OCI-LY3 (cell line): ENCODE results near the gene COL1A1.
A peak's percentile ranks its signal among the peaks of the same experiment; 100 is the strongest.

Source experiments
- EZH2phosphoT487 ChIP-seq: fragments of 200-600 bp; shearing (Covaris generic); IDR thresholded peaks from 2 replicates; pipeline ENCODE4 v1.6.1; 2018; ENCODE audit warnings: antibody characterized with exemption, mixed run types, low read depth
- TF ChIP-seq, protein P1 (sequence below): fragments of 200-600, 300-600 bp; sonication (generic); IDR thresholded peaks from 2 replicates; pipeline ENCODE4 v1.5.1; 2014; ENCODE audit warnings: antibody characterized with exemption, low read length, low read depth

DNA sequence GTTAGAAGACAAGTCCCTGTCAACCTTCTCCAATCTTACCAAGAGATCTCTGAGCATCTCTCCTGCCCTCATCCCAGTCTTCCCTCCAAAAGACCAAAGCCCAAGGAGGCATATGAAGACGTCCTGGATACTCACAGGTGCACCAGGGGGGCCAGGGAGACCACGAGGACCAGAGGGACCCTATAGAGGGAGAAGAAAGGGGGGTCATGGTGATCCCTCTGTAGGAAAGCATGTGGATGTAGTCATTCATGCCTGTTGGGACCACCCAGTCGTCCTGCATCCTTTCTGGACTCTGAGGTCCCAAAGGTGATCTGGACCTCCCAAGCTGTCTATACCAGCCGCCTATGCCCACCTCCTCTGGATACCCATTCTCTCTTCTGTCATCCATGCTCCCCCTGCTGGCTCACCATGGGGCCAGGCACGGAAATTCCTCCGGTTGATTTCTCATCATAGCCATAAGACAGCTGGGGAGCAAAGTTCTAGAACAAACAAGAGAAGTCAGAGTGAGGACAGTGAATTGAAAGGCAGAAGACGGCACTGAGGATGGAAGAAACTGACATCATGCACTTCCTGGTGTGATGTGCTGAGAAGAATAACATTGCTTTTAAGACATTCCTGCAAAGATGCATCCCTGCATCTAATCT is 3.3 kb downstream of the COL1A1 start:
- TF ChIP-seq, protein P1, sequence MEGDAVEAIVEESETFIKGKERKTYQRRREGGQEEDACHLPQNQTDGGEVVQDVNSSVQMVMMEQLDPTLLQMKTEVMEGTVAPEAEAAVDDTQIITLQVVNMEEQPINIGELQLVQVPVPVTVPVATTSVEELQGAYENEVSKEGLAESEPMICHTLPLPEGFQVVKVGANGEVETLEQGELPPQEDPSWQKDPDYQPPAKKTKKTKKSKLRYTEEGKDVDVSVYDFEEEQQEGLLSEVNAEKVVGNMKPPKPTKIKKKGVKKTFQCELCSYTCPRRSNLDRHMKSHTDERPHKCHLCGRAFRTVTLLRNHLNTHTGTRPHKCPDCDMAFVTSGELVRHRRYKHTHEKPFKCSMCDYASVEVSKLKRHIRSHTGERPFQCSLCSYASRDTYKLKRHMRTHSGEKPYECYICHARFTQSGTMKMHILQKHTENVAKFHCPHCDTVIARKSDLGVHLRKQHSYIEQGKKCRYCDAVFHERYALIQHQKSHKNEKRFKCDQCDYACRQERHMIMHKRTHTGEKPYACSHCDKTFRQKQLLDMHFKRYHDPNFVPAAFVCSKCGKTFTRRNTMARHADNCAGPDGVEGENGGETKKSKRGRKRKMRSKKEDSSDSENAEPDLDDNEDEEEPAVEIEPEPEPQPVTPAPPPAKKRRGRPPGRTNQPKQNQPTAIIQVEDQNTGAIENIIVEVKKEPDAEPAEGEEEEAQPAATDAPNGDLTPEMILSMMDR, result peak; percentile 93
- TF ChIP-seq EZH2phosphoT487, result no peak
